GM12878 (cell line): ENCODE measurements around the gene EEFSEC. TPM values are rescaled to one million over a fixed set of nuclear protein-coding genes. Genes with fewer than 3 reads are reported as not detected.

Experiments used
- ASH2L ChIP-seq: fragments of 300-600, 200-600 bp; sonication (generic); IDR thresholded peaks from 2 replicates; pipeline ENCODE4 v1.6.1; 2017; ENCODE audit warnings: low read depth, mild to moderate bottlenecking, borderline replicate concordance
- CEBPB ChIP-seq, 2 experiments: fragments of 150-350 bp in 1 of 2; IDR thresholded peaks; 2 replicates each; pipeline ENCODE4 v1.6.1; 2012 to 2014; ENCODE audit warnings: low read depth in 2 of 2, low read length in 2 of 2, borderline replicate concordance in 1 of 2, inconsistent platforms in 1 of 2
- GABPA ChIP-seq: IDR thresholded peaks from 2 replicates; pipeline ENCODE4 v1.6.1; 2014; ENCODE audit warnings: antibody characterized with exemption, low read depth, mild to moderate bottlenecking, inconsistent platforms
- HDGF ChIP-seq: fragments of 450-650 bp; IDR thresholded peaks from 2 replicates; pipeline ENCODE4 v1.6.1; 2016; ENCODE audit warnings: antibody characterized with exemption
- IKZF1 ChIP-seq: fragments of 450-650 bp; conservative IDR thresholded peaks from 2 replicates; pipeline ENCODE4 v1.6.1; 2017; ENCODE audit warnings: antibody characterized with exemption, mild to moderate bottlenecking
- JUNB ChIP-seq: IDR thresholded peaks from 2 replicates; pipeline ENCODE4 v1.6.1; 2016; ENCODE audit warnings: antibody characterized with exemption, mild to moderate bottlenecking
- MYB ChIP-seq: fragments of 150-350 bp; IDR thresholded peaks from 2 replicates; pipeline ENCODE4 v1.6.1; 2014; ENCODE audit warnings: mild to moderate bottlenecking, low read depth, low read length, borderline replicate concordance
- NR2C2 ChIP-seq: IDR thresholded peaks from 2 replicates; pipeline ENCODE4 v1.6.1; 2011; ENCODE audit warnings: borderline replicate concordance, low read depth; ENCODE audit not compliant: control insufficient read depth, insufficient read length
- NR2F1 ChIP-seq: fragments of 450-650 bp; conservative IDR thresholded peaks from 2 replicates; pipeline ENCODE4 v1.6.1; 2017; ENCODE audit warnings: mild to moderate bottlenecking
- PAX5 ChIP-seq: IDR thresholded peaks from 2 replicates; pipeline ENCODE4 v1.6.1; 2011; ENCODE audit warnings: low read depth, low read length, borderline replicate concordance
- POLR2AphosphoS2 ChIP-seq: IDR thresholded peaks from 2 replicates; pipeline ENCODE4 v1.6.1; 2011; ENCODE audit warnings: low read depth, mild to moderate bottlenecking, low read length, improper control_type of control experiment, moderate library complexity
- POLR2AphosphoS5 ChIP-seq: IDR thresholded peaks from 2 replicates; pipeline ENCODE4 v1.6.1; 2011; ENCODE audit warnings: mild to moderate bottlenecking, low read length, inconsistent platforms
- SIN3A ChIP-seq: IDR thresholded peaks from 2 replicates; pipeline ENCODE4 v1.6.1; 2012; ENCODE audit warnings: low read depth, low read length, improper control_type of control experiment
- SMC3 ChIP-seq: IDR thresholded peaks from 2 replicates; pipeline ENCODE4 v1.6.1; 2011; ENCODE audit warnings: low read length, improper control_type of control experiment, borderline replicate concordance
- TCF3 ChIP-seq: IDR thresholded peaks from 2 replicates; pipeline ENCODE4 v1.6.1; 2012; ENCODE audit warnings: low read depth, mild to moderate bottlenecking, low read length, borderline replicate concordance; ENCODE audit not compliant: insufficient read depth
- ZNF207 ChIP-seq: fragments of 450-650 bp; IDR thresholded peaks from 2 replicates; pipeline ENCODE4 v1.6.1; 2014; ENCODE audit warnings: antibody characterized with exemption, mild to moderate bottlenecking, borderline replicate concordance
- ZNF24 ChIP-seq: fragments of 450-650 bp; IDR thresholded peaks from 2 replicates; pipeline ENCODE4 v1.6.1; 2017; ENCODE audit warnings: antibody characterized with exemption, mild to moderate bottlenecking
- polyA plus RNA-seq, 11 experiments: library from polyadenylated mRNA; depleted of rRNA in 4 of 11; unstranded in 6 of 11; stranded (reverse) in 5 of 11; fragments of >200 nt; fragmentation: Nextera tagmentation in 4 of 11; fragmentation: Illumina TruSeq in 1 of 11; extraction: Ambion mirVana in 4 of 11; extraction: Trizol in 1 of 11; gene quantifications; 1 replicate in 1 of 11; 2 replicates in 10 of 11; pipeline versions ENCODE4 v1.2.1 to v1.2.3, GENCODE V29; 2011 to 2016; ENCODE audit warnings: inconsistent platforms in 2 of 11, missing spikeins in 2 of 11, low read depth in 1 of 11
- total RNA-seq, 4 experiments: library from RNA; depleted of rRNA in 3 of 4; stranded (reverse); fragments of >200 nt in 3 of 4; fragmentation: Illumina TruSeq in 1 of 4; extraction: Trizol in 1 of 4; gene quantifications; 2 replicates each; pipeline versions ENCODE4 v1.2.1 to v1.2.3, GENCODE V29; 2013 to 2021
- TF ChIP-seq, protein P1 (sequence below): IDR thresholded peaks from 2 replicates; pipeline ENCODE4 v1.6.1; 2012; ENCODE audit warnings: low read depth, low read length, improper control_type of control experiment
- TF ChIP-seq, protein P2 (sequence below): fragments of 150-350 bp; IDR thresholded peaks from 2 replicates; pipeline ENCODE4 v1.6.1; 2016; ENCODE audit warnings: low read depth, low read length
- TF ChIP-seq, protein P3 (sequence below): fragments of 450-650 bp; IDR thresholded peaks from 2 replicates; pipeline ENCODE4 v1.6.1; 2018; ENCODE audit warnings: mild to moderate bottlenecking, low read depth, moderate library complexity; ENCODE audit not compliant: partially characterized antibody
- TF ChIP-seq, protein P4 (sequence below): IDR thresholded peaks from 2 replicates; pipeline ENCODE4 v1.6.1; 2011; ENCODE audit warnings: mild to moderate bottlenecking, low read depth, low read length, moderate library complexity; ENCODE audit not compliant: insufficient replicate concordance

EEFSEC gene
- total and polyA plus RNA-seq, 10 of the 15 experiments (the other 5 are each of a cell fraction or from before 2014, with no cell fraction given), result 0.29 to 29.1 (median 16.1) TPM

DNA sequence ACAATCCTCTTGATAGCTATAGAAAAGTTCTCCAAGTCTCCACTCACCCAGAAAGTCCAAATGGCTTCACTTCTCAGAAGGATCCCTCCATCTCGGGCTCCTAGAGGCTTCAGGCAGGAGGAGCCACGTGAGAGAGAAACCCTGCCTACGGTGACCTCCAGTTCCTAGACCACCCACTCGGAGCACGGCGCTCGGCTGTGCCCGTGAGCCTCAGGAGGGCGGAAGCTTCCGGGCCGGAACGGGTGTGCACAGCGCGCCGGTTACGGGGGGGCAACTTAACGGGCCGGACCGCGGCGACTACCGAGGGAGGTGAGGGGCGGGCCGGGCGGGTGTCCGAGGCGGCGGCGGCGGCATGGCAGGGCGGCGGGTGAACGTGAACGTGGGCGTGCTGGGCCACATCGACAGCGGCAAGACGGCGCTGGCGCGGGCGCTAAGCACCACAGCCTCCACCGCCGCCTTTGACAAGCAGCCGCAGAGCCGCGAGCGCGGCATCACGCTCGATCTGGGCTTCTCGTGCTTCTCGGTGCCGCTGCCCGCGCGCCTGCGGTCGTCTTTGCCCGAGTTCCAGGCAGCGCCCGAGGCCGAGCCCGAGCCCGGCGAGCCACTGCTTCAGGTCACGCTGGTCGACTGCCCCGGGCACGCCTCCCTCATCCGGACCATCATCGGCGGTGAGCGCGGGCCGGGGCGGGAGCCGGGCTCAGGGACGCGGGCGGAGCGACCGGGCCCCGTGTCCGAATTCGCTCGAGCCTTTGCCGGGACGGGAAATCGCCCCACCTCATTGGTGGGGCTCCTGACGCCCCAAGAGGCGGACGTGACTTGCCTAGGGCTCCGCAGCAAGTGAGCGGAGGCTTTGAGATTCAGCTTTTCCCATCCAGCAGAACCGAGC, at the start of gene EEFSEC (continued):
- peak; percentile 71 for TF ChIP-seq ZNF207
- TF ChIP-seq ZNF24, result peak; percentile 76
- TF ChIP-seq NR2C2, result no peak
- peak; percentile 14; the same call in 1 of the 2 replicates for TF ChIP-seq PAX5
- TF ChIP-seq, protein P1, sequence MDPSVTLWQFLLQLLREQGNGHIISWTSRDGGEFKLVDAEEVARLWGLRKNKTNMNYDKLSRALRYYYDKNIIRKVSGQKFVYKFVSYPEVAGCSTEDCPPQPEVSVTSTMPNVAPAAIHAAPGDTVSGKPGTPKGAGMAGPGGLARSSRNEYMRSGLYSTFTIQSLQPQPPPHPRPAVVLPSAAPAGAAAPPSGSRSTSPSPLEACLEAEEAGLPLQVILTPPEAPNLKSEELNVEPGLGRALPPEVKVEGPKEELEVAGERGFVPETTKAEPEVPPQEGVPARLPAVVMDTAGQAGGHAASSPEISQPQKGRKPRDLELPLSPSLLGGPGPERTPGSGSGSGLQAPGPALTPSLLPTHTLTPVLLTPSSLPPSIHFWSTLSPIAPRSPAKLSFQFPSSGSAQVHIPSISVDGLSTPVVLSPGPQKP, result peak; percentile 76
- TF ChIP-seq JUNB, result no peak
- TF ChIP-seq, protein P2, sequence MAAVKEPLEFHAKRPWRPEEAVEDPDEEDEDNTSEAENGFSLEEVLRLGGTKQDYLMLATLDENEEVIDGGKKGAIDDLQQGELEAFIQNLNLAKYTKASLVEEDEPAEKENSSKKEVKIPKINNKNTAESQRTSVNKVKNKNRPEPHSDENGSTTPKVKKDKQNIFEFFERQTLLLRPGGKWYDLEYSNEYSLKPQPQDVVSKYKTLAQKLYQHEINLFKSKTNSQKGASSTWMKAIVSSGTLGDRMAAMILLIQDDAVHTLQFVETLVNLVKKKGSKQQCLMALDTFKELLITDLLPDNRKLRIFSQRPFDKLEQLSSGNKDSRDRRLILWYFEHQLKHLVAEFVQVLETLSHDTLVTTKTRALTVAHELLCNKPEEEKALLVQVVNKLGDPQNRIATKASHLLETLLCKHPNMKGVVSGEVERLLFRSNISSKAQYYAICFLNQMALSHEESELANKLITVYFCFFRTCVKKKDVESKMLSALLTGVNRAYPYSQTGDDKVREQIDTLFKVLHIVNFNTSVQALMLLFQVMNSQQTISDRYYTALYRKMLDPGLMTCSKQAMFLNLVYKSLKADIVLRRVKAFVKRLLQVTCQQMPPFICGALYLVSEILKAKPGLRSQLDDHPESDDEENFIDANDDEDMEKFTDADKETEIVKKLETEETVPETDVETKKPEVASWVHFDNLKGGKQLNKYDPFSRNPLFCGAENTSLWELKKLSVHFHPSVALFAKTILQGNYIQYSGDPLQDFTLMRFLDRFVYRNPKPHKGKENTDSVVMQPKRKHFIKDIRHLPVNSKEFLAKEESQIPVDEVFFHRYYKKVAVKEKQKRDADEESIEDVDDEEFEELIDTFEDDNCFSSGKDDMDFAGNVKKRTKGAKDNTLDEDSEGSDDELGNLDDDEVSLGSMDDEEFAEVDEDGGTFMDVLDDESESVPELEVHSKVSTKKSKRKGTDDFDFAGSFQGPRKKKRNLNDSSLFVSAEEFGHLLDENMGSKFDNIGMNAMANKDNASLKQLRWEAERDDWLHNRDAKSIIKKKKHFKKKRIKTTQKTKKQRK, result no peak
- TF ChIP-seq SMC3, result no peak
- peak; percentile 73 for TF ChIP-seq IKZF1
- TF ChIP-seq TCF3, result 0 out of 2 replicates have a peak, but pooled peaks have one; percentile 41
- peak; percentile 91 for TF ChIP-seq GABPA
- peak; percentile 66 for TF ChIP-seq NR2F1
- TF ChIP-seq SIN3A, result peak; percentile 80; the same call in 1 of the 2 replicates
- TF ChIP-seq POLR2AphosphoS2, result peak; percentile 54; the same call in 1 of the 2 replicates
- no peak for TF ChIP-seq CEBPB (IDR thresholded peaks at IDR 0.05; ENCODE audit: borderline replicate concordance in 1 of 2, low read depth in 2 of 2, low read length in 2 of 2)
- TF ChIP-seq ASH2L, result peak; percentile 81; the same call in 1 of the 2 replicates
- no peak for TF ChIP-seq HDGF
- no peak for TF ChIP-seq MYB
- TF ChIP-seq, protein P3, sequence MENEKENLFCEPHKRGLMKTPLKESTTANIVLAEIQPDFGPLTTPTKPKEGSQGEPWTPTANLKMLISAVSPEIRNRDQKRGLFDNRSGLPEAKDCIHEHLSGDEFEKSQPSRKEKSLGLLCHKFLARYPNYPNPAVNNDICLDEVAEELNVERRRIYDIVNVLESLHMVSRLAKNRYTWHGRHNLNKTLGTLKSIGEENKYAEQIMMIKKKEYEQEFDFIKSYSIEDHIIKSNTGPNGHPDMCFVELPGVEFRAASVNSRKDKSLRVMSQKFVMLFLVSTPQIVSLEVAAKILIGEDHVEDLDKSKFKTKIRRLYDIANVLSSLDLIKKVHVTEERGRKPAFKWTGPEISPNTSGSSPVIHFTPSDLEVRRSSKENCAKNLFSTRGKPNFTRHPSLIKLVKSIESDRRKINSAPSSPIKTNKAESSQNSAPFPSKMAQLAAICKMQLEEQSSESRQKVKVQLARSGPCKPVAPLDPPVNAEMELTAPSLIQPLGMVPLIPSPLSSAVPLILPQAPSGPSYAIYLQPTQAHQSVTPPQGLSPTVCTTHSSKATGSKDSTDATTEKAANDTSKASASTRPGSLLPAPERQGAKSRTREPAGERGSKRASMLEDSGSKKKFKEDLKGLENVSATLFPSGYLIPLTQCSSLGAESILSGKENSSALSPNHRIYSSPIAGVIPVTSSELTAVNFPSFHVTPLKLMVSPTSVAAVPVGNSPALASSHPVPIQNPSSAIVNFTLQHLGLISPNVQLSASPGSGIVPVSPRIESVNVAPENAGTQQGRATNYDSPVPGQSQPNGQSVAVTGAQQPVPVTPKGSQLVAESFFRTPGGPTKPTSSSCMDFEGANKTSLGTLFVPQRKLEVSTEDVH, result no peak
- TF ChIP-seq, protein P4, sequence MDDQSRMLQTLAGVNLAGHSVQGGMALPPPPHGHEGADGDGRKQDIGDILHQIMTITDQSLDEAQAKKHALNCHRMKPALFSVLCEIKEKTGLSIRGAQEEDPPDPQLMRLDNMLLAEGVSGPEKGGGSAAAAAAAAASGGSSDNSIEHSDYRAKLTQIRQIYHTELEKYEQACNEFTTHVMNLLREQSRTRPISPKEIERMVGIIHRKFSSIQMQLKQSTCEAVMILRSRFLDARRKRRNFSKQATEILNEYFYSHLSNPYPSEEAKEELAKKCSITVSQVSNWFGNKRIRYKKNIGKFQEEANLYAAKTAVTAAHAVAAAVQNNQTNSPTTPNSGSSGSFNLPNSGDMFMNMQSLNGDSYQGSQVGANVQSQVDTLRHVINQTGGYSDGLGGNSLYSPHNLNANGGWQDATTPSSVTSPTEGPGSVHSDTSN, result peak; percentile 35
- TF ChIP-seq POLR2AphosphoS5, result peak; percentile 77
